HG02678 (cell line): Measurements from ENCODE around the gene ENO1.

Experiments used
- ATAC-seq: cut with Tn5 transposase; IDR thresholded peaks from one replicate; pipeline ENCODE4 v1.9.1; 2021; ENCODE audit warnings: mild to moderate bottlenecking, moderate library complexity; ENCODE audit not compliant: unreplicated experiment

ENO1 gene

DNA sequence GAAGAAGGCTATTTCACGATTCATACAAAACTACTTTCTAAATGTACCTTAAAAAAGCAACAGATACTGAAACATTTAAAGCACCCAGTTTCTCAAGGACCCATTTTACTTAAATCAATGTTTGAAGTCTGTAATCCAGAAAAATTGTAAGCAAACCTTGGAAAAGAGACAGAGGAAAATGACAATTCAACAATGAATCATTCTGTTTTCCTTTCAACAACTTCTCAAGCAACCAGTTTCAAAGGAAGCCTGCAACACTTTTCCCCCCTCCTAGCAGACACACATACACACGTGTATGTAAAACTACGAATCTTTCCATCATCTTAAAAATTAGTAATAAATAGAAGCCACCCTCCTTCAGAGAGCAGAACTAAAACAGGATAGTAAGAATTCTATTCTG, 62.2 kb downstream of the ENO1 start:
- ATAC-seq: no peak

DNA sequence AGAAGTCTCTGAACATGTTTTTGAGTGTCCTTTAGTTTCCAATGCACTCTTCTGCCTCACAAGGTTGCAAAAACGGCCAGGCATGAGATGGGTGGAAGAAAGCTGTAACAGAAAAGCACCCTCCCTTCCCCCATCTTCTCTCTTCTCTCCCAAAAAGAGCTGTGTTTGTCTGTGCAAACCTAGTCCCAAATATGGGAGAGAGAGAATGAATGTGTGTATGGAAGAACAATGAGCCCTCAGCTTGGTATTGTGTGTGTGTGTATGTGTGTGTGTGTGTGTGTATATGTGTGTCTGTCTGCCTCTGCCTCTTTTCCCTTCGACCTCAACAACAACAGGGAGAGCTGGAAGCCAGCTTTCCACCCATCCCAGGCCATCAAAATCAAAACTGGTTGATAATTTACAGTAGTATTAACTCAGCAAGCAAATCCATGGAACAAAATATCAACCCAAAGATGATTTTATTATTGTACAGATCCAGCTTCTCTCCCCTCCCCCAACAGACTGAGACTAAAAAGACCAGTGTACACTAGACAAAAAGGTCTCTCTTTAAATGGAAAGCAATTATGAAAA, 62.8 kb downstream of the ENO1 start:
- ATAC-seq: no peak

DNA sequence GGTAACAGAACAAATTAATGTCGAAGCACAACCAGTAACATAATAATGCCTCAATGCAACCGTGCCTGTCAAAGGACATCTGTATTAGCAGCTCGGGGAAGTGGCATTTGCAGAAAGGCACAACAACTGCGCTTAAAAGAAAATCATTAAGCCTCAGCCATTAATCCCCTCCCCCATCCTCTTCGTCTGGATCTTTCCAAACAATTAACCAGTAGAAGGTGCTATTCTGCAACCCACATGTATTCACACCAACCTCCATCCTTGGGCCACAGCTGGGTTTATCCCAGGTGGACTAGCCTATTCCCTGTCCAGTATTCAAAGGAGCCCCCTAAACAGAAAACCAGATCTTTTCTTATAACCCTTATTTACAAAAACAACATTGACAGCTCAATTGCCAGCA, 63.6 kb downstream of the ENO1 start:
- no peak for ATAC-seq

DNA sequence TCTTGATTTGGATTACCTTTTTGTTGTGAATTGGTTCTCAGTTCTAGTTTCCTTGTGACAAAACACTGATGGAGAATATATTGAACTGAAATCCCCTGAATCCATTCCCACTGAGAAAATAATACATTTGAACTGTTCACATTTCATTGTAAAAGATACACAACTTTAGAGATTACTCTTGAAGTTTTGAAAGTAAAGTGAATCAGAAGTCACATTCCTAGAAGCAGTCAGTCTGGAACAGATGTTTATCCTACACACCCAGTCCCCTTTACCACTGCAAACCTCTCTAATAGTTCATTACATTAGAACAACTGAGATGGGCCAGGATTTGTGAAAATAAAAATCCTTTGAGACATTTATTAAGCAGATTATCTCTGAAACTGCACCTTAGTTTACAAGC, 64.5 kb downstream of the ENO1 start:
- no peak for ATAC-seq

DNA sequence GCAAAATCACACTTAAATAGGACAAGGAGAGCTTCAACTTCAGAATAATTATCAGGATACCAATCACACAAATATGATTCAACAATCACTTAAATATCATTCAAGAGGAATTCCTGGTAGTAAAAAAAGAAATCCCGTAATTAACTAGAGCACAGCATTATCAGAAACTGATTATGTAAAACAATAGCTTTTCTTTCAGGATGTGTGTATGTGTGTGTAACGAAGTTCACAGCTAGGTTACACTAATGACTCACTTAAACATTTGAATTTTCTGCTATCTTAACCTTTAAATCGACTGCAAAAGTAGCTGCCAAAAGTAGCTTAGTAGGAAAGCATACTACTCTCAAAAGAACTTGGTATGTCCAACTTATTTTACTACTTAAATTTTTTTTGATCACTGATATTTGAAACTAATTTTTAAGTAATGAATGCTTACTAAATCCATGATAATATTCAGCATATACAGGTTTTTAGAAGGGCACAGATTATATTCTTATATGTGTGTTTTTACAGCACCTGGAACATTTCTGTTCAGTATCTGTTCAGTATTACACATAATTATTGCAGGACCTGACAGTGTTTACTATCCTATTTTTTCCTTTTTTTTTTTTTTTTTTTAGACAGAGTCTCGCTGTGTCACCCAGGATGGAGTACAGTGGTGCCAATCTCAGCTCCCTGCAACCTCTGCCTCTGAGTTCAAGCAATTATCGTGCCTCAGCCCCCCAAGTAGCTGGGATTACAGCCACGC, 65.3 kb downstream of the ENO1 start:
- no peak for ATAC-seq

DNA sequence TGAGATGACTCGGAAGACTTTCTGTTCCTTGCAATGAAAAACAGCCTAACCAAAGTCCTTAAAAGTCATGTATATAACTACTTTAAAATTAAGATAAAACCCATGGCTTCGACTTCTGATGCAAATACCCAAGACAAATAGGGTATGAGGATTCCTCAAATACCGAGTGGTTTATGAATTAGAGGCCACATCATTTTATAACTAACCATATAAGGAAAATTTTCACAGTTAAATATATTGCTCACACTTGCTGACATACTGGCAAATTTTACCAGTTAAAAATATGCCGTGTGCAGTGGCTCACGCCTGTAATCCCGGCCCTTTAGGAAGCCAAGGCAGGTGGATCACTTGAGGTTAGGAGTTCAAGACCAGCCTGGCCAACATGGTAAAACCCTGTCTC, 66.4 kb downstream of the ENO1 start:
- ATAC-seq: no peak
